ENCODE data around the gene OOSP4B. TPM values are rescaled to one million over a fixed set of nuclear protein-coding genes. Genes with fewer than 3 reads are reported as not detected.

The OOSP4B gene
- total RNA-seq, 4 donors from 2014 or later = not detected

GRCh38 chr11:59983212-59983611, 33.8 kb upstream of the OOSP4B start:
- H3K4me1 ChIP-seq = no peaks in the 10 kb centered on the region
- no peak overlapping the region for H3K4me3 ChIP-seq
- TF ChIP-seq POLR2A (IDR thresholded peaks at IDR 0.05) = no peak
- no peak for TF ChIP-seq POLR2AphosphoS5 (IDR thresholded peaks at IDR 0.05)
- no peak for TF ChIP-seq EP300 (IDR thresholded peaks at IDR 0.05)
- TF ChIP-seq, protein P1, sequence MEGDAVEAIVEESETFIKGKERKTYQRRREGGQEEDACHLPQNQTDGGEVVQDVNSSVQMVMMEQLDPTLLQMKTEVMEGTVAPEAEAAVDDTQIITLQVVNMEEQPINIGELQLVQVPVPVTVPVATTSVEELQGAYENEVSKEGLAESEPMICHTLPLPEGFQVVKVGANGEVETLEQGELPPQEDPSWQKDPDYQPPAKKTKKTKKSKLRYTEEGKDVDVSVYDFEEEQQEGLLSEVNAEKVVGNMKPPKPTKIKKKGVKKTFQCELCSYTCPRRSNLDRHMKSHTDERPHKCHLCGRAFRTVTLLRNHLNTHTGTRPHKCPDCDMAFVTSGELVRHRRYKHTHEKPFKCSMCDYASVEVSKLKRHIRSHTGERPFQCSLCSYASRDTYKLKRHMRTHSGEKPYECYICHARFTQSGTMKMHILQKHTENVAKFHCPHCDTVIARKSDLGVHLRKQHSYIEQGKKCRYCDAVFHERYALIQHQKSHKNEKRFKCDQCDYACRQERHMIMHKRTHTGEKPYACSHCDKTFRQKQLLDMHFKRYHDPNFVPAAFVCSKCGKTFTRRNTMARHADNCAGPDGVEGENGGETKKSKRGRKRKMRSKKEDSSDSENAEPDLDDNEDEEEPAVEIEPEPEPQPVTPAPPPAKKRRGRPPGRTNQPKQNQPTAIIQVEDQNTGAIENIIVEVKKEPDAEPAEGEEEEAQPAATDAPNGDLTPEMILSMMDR (IDR thresholded peaks at IDR 0.05) = no peak
- no peak overlapping the region for H3K27ac ChIP-seq
- ATAC-seq = no peak
- no peaks in the 10 kb centered on the region for H3K36me3 ChIP-seq
- 47 to 100% methylated on average over 1 of the region's 1 CpG for WGBS, 2 donors (ENCODE audit: low coverage in 1 of 2)
- H3K27me3 ChIP-seq = no peaks in the 10 kb centered on the region
- no peaks in the 10 kb centered on the region for H3K9me3 ChIP-seq

- no peak for TF ChIP-seq POLR2A (IDR thresholded peaks at IDR 0.05)
- no peak for TF ChIP-seq EP300 (IDR thresholded peaks at IDR 0.05)
- TF ChIP-seq, protein P1 (IDR thresholded peaks at IDR 0.05) = no peak
- TF ChIP-seq POLR2AphosphoS5 (IDR thresholded peaks at IDR 0.05) = no peak
- Histone ChIP-seq H3K36me3 (no peaks in the 10 kb centered on the region), H3K27ac (no peak overlapping the region), H3K4me3 (no peak overlapping the region), H3K4me1 (no peaks in the 10 kb centered on the region), H3K27me3 (no peaks in the 10 kb centered on the region), H3K9me3 (no peaks in the 10 kb centered on the region)
- 74 to 93% methylated on average over 3 of the region's 3 CpGs for WGBS, 2 donors (ENCODE audit: low coverage in 1 of 2)
- ATAC-seq = no peak
These were observed 32.6 kb upstream of the OOSP4B start for GRCh38 chr11:59984368-59984767.

DNA sequence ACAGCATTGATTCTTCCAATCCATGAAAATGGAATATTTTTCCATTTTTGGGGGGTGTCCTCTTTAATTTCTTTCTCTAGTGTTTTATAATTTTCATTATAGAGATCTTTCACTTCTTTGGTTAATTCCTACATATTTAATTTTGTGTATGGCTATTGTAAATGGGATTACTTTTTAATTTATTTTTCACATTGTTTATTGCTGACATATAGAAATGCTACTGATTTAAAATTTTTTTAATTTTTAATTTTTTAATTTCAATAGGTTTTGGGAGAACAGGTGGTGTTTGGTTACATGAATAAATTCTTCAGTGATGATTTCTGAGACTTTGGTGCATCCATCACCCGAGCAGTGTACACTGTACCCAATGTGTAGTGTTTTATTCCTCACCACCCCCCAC, 26.6 kb upstream of the OOSP4B start:
- Histone ChIP-seq H3K4me1 (no peaks in the 10 kb centered on the region), H3K4me3 (no peak overlapping the region), H3K9me3 (peaks cover 0 to 10% (median 0%) of the 10 kb centered on the region in 3 donors), H3K36me3 (no peaks in the 10 kb centered on the region), H3K27me3 (no peaks in the 10 kb centered on the region), H3K27ac (no peak overlapping the region)
- ATAC-seq = no peak
- 54% methylated on average over 1 of the region's 1 CpG; no CpG with 5 or more reads in 1 of the 2 donors for WGBS, 2 donors (ENCODE audit: low coverage in 1 of 2)
- TF ChIP-seq POLR2AphosphoS5 (IDR thresholded peaks at IDR 0.05) (no peak), POLR2A (IDR thresholded peaks at IDR 0.05) (no peak)

GRCh38 chr11:59992425-59992824, 24.6 kb upstream of the OOSP4B start:
- WGBS, 2 donors (ENCODE audit: low coverage in 1 of 2) = 67 to 69% methylated on average over 2 to 4 of the region's 5 CpGs
- H3K27ac ChIP-seq = no peak overlapping the region
- no peak for ATAC-seq

GRCh38 chr11:59997800-59998199, 19.2 kb upstream of the OOSP4B start:
- Histone ChIP-seq H3K27me3 (no peaks in the 10 kb centered on the region), H3K36me3 (no peaks in the 10 kb centered on the region)
- 54 to 60% methylated on average over 2 of the region's 2 CpGs for WGBS, 2 donors (ENCODE audit: low coverage in 1 of 2)

More at GRCh38 chr11:59992425-59992824, 24.6 kb upstream of the OOSP4B start:
- H3K4me1 ChIP-seq = no peaks in the 10 kb centered on the region
- H3K9me3 ChIP-seq = peaks cover 0 to 10% (median 0%) of the 10 kb centered on the region in 3 donors
- no peak overlapping the region for H3K4me3 ChIP-seq
- no peaks in the 10 kb centered on the region for H3K27me3 ChIP-seq
- H3K36me3 ChIP-seq = no peaks in the 10 kb centered on the region
- TF ChIP-seq, protein P1 (IDR thresholded peaks at IDR 0.05) = no peak
- no peak for TF ChIP-seq POLR2A (IDR thresholded peaks at IDR 0.05)
- TF ChIP-seq EP300 (IDR thresholded peaks at IDR 0.05) = no peak

More at GRCh38 chr11:59997800-59998199, 19.2 kb upstream of the OOSP4B start:
- Histone ChIP-seq H3K4me1 (no peaks in the 10 kb centered on the region), H3K9me3 (no peaks in the 10 kb centered on the region), H3K27ac (no peak overlapping the region), H3K4me3 (no peak overlapping the region)
- TF ChIP-seq, protein P1 (IDR thresholded peaks at IDR 0.05) = no peak
- TF ChIP-seq POLR2A (IDR thresholded peaks at IDR 0.05) = no peak
- TF ChIP-seq POLR2AphosphoS5 (IDR thresholded peaks at IDR 0.05) = no peak
- no peak for TF ChIP-seq EP300 (IDR thresholded peaks at IDR 0.05)
- ATAC-seq = no peak
